H9 (cell line): ENCODE measurements around the gene VEGFA. TPM values are rescaled to one million over a fixed set of nuclear protein-coding genes. Genes with fewer than 3 reads are reported as not detected.

Experiments used
- DNase-seq: peaks from one replicate; pipeline ENCODE4 v3.0.0-alpha.2; 2017
- H2AFZ ChIP-seq: one replicate; pipeline ENCODE4 v1.6.1; 2013; ENCODE audit warnings: mild to moderate bottlenecking, low read length, control low read depth, moderate library complexity
- H2AK5ac ChIP-seq: 2 replicates; pipeline ENCODE4 v1.6.1; 2013; ENCODE audit warnings: low read length, control low read depth, mixed read lengths; ENCODE audit not compliant: insufficient read length
- H2BK120ac ChIP-seq: one replicate; pipeline ENCODE4 v1.6.1; 2013; ENCODE audit warnings: low read depth, mild to moderate bottlenecking, low read length, control low read depth, inconsistent platforms; ENCODE audit not compliant: poor library complexity, severe bottlenecking
- H2BK12ac ChIP-seq: 2 replicates; pipeline ENCODE4 v1.6.1; 2013; ENCODE audit warnings: low read length, control low read depth, mixed read lengths, low read depth; ENCODE audit not compliant: insufficient read length
- H2BK15ac ChIP-seq: 2 replicates; pipeline ENCODE4 v1.6.1; 2013; ENCODE audit warnings: low read depth, low read length, control low read depth
- H2BK20ac ChIP-seq: one replicate; pipeline ENCODE4 v1.6.1; 2013; ENCODE audit warnings: low read depth, mild to moderate bottlenecking, low read length, control low read depth, inconsistent platforms; ENCODE audit not compliant: poor library complexity, severe bottlenecking
- H2BK5ac ChIP-seq: 2 replicates; pipeline ENCODE4 v1.6.1; 2013; ENCODE audit warnings: low read length, control low read depth, mixed read lengths; ENCODE audit not compliant: insufficient read length
- H3K14ac ChIP-seq: 2 replicates; pipeline ENCODE4 v1.6.1; 2013; ENCODE audit warnings: low read length, control low read depth; ENCODE audit not compliant: insufficient read depth
- H3K18ac ChIP-seq: 2 replicates; pipeline ENCODE4 v1.6.1; 2013; ENCODE audit warnings: low read depth, mild to moderate bottlenecking, mixed read lengths, low read length, control low read depth; ENCODE audit not compliant: insufficient read length
- H3K23ac ChIP-seq: 2 replicates; pipeline ENCODE4 v1.6.1; 2013; ENCODE audit warnings: low read length, control low read depth, mixed read lengths, low read depth; ENCODE audit not compliant: insufficient read length
- H3K23me2 ChIP-seq: 2 replicates; pipeline ENCODE4 v1.6.1; 2013; ENCODE audit warnings: low read depth, mild to moderate bottlenecking, mixed read lengths, low read length, control low read depth; ENCODE audit not compliant: insufficient read length, poor library complexity, severe bottlenecking
- H3K27ac ChIP-seq: 2 replicates; pipeline ENCODE4 v1.5.1; 2013; ENCODE audit warnings: low read length, control low read depth, mixed read lengths, low read depth; ENCODE audit not compliant: insufficient read length
- H3K27me3 ChIP-seq: 2 replicates; pipeline ENCODE4 v1.6.1; 2013; ENCODE audit warnings: low read length, control low read depth, inconsistent platforms; ENCODE audit not compliant: insufficient read depth
- H3K4ac ChIP-seq: 2 replicates; pipeline ENCODE4 v1.6.1; 2013; ENCODE audit warnings: low read depth, mild to moderate bottlenecking, control low read depth, inconsistent platforms, low read length, moderate library complexity
- H3K4me1 ChIP-seq: 2 replicates; pipeline ENCODE4 v1.6.1; 2013; ENCODE audit warnings: low read length, control low read depth, inconsistent platforms; ENCODE audit not compliant: insufficient read depth
- H3K4me2 ChIP-seq: 2 replicates; pipeline ENCODE4 v1.6.1; 2013; ENCODE audit warnings: low read length, control low read depth, mixed read lengths; ENCODE audit not compliant: insufficient read length, insufficient read depth
- H3K56ac ChIP-seq: 2 replicates; pipeline ENCODE4 v1.6.1; 2013; ENCODE audit warnings: low read depth, mild to moderate bottlenecking, mixed read lengths, low read length, control low read depth; ENCODE audit not compliant: insufficient read length
- H3K79me1 ChIP-seq: 2 replicates; pipeline ENCODE4 v1.6.1; 2013; ENCODE audit warnings: low read depth, mild to moderate bottlenecking, moderate library complexity, low read length, control low read depth, inconsistent platforms; ENCODE audit not compliant: insufficient read depth, poor library complexity, severe bottlenecking
- H3K79me2 ChIP-seq: 2 replicates; pipeline ENCODE4 v1.6.1; 2013; ENCODE audit warnings: low read length, control low read depth, inconsistent platforms; ENCODE audit not compliant: insufficient read depth
- H3K9ac ChIP-seq: 2 replicates; pipeline ENCODE4 v1.6.1; 2013; ENCODE audit warnings: low read length, control low read depth, mixed read lengths; ENCODE audit not compliant: insufficient read length; ENCODE audit errors: extremely low read depth
- H3K9me3 ChIP-seq: one replicate; pipeline ENCODE4 v1.6.1; 2013; ENCODE audit warnings: low read depth, low read length, inconsistent platforms; ENCODE audit not compliant: control insufficient read depth
- H3T11ph ChIP-seq: one replicate; pipeline ENCODE4 v1.6.1; 2013; ENCODE audit warnings: mild to moderate bottlenecking, low read length, control low read depth, inconsistent platforms
- H4K20me1 ChIP-seq: one replicate; pipeline ENCODE4 v1.6.1; 2013; ENCODE audit not compliant: control insufficient read depth, insufficient read length, insufficient read depth
- H4K5ac ChIP-seq: 2 replicates; pipeline ENCODE4 v1.6.1; 2013; ENCODE audit warnings: low read depth, mild to moderate bottlenecking, mixed read lengths, low read length, control low read depth; ENCODE audit not compliant: insufficient read length
- H4K8ac ChIP-seq: replicated peaks from 2 replicates; pipeline ENCODE4 v1.6.1; 2013; ENCODE audit warnings: low read length, control low read depth, mixed read lengths, low read depth; ENCODE audit not compliant: insufficient read length
- H4K91ac ChIP-seq: 2 replicates; pipeline ENCODE4 v1.6.1; 2013; ENCODE audit warnings: low read depth, mild to moderate bottlenecking, moderate library complexity, mixed read lengths, low read length, control low read depth; ENCODE audit not compliant: insufficient read length
- H3K27ac Mint-ChIP-seq, 3 experiments: 2 replicates in 2 of 3; 3 replicates in 1 of 3; pipeline ENCODE4 v1.8.0; 2020 to 2021; ENCODE audit warnings: mixed read lengths in 3 of 3, mild to moderate bottlenecking in 1 of 3, moderate library complexity in 1 of 3
- H3K27me3 Mint-ChIP-seq: 2 replicates; pipeline ENCODE4 v1.8.0; 2021; ENCODE audit warnings: low read depth, mild to moderate bottlenecking, moderate library complexity, mixed read lengths
- H3K36me3 Mint-ChIP-seq, 3 experiments: 2 replicates in 2 of 3; 3 replicates in 1 of 3; pipeline ENCODE4 v1.8.0; 2020 to 2021; ENCODE audit warnings: low read depth in 3 of 3, mixed read lengths in 3 of 3; ENCODE audit not compliant: insufficient read depth in 1 of 3
- H3K4me1 Mint-ChIP-seq, 2 experiments: 2 replicates each; pipeline ENCODE4 v1.8.0; 2020; ENCODE audit warnings: mixed read lengths in 2 of 2
- H3K4me3 Mint-ChIP-seq, 2 experiments: 2 replicates in 1 of 2; 3 replicates in 1 of 2; pipeline ENCODE4 v1.8.0; 2020 to 2021; ENCODE audit warnings: mild to moderate bottlenecking in 2 of 2, mixed read lengths in 2 of 2, moderate library complexity in 1 of 2
- H3K9me3 Mint-ChIP-seq, 2 experiments: 2 replicates in 1 of 2; 3 replicates in 1 of 2; pipeline ENCODE4 v1.8.0; 2020; ENCODE audit warnings: mild to moderate bottlenecking in 2 of 2, mixed read lengths in 2 of 2, moderate library complexity in 1 of 2
- WGBS: extraction: QIAGEN DNeasy Blood & Tissue Kit; methylation state at CpG from one replicate; pipeline ENCODE4 v1.1.7; 2013; ENCODE audit warnings: missing lambda C conversion rate, low lambda C conversion rate, mixed read lengths; ENCODE audit not compliant: insufficient read length; ENCODE audit errors: extremely low coverage; 5-methylcytosine and 5-hydroxymethylcytosine counted together
- total RNA-seq: library from RNA; stranded (reverse); gene quantifications from 2 replicates; pipeline ENCODE4 v1.2.1, GENCODE V29; 2021
- TF ChIP-seq, protein P1 (sequence below): fragments of 200-600 bp; sonication (generic); conservative IDR thresholded peaks from 3 replicates; pipeline ENCODE4 v1.8.0; 2021; ENCODE audit warnings: antibody characterized with exemption, mild to moderate bottlenecking

Gene VEGFA
- total RNA-seq, 1 experiment from 2014 or later = 47.9 TPM

GRCh38 chr6:43789447-43789846, 19.4 kb downstream of the VEGFA start:
- H3K27ac ChIP-seq = no peak overlapping the region
- H3K4me2 ChIP-seq = no peak overlapping the region
- H2BK15ac ChIP-seq = no peak overlapping the region
- DNase-seq = no peak
- H3K56ac ChIP-seq = no peak overlapping the region
- H3K27me3 Mint-ChIP-seq = 0 out of 2 replicates have a peak, but pooled peaks cover 2% of the 10 kb centered on the region
- no peaks in the 10 kb centered on the region for H4K20me1 ChIP-seq
- no peak overlapping the region for H4K8ac ChIP-seq
- TF ChIP-seq, protein P1, sequence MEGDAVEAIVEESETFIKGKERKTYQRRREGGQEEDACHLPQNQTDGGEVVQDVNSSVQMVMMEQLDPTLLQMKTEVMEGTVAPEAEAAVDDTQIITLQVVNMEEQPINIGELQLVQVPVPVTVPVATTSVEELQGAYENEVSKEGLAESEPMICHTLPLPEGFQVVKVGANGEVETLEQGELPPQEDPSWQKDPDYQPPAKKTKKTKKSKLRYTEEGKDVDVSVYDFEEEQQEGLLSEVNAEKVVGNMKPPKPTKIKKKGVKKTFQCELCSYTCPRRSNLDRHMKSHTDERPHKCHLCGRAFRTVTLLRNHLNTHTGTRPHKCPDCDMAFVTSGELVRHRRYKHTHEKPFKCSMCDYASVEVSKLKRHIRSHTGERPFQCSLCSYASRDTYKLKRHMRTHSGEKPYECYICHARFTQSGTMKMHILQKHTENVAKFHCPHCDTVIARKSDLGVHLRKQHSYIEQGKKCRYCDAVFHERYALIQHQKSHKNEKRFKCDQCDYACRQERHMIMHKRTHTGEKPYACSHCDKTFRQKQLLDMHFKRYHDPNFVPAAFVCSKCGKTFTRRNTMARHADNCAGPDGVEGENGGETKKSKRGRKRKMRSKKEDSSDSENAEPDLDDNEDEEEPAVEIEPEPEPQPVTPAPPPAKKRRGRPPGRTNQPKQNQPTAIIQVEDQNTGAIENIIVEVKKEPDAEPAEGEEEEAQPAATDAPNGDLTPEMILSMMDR = no peak
- H3K4me1 ChIP-seq = no peaks in the 10 kb centered on the region
- no peak overlapping the region for H3K18ac ChIP-seq
- H3K4me3 Mint-ChIP-seq = no peak overlapping the region
- H4K91ac ChIP-seq = no peak overlapping the region
- no peaks in the 10 kb centered on the region for H3K4me1 Mint-ChIP-seq
- H2BK12ac ChIP-seq = no peak overlapping the region
- no peaks in the 10 kb centered on the region for H3K27me3 ChIP-seq
- no peaks in the 10 kb centered on the region for H3K9me3 Mint-ChIP-seq
- no peaks in the 10 kb centered on the region for H3K79me2 ChIP-seq
- WGBS = no CpG with 5 or more reads among the region's 2 CpGs
- no peaks in the 10 kb centered on the region for H3K9me3 ChIP-seq
- peaks cover 7 to 17% (median 16%) of the 10 kb centered on the region in 3 experiments; a peak in 6 of 7 replicates for H3K36me3 Mint-ChIP-seq
- no peak overlapping the region for H3K9ac ChIP-seq
- H3K14ac ChIP-seq = no peak overlapping the region
- H2BK5ac ChIP-seq = no peak overlapping the region
- H2BK120ac ChIP-seq = no peak overlapping the region
- no peak overlapping the region for H2AFZ ChIP-seq
- H3K23me2 ChIP-seq = no peaks in the 10 kb centered on the region
- no peak overlapping the region for H3K27ac Mint-ChIP-seq
- H2BK20ac ChIP-seq = no peak overlapping the region
- H3K23ac ChIP-seq = no peak overlapping the region
- H3K4ac ChIP-seq = no peak overlapping the region
- no peak overlapping the region for H3T11ph ChIP-seq
- H2AK5ac ChIP-seq = no peak overlapping the region
- H4K5ac ChIP-seq = no peak overlapping the region
- no peaks in the 10 kb centered on the region for H3K79me1 ChIP-seq
